Brain microvascular endothelial cell (primary cell): ENCODE measurements around the gene CCDC14.
"Not testable (repeated sequence)": the region's sequence is repeated elsewhere in the genome, so short reads cannot be mapped to it uniquely, and the experiment has no call there.

Experiments used
- DNase-seq: peaks from one replicate; pipeline ENCODE4 v3.0.0-alpha.2; 2020
- H3K27ac ChIP-seq: fragments of 250-450 bp; sonication (Bioruptor Pico); 2 replicates; pipeline ENCODE4 v1.5.1; 2020; ENCODE audit warnings: mild to moderate bottlenecking, moderate library complexity
- H3K27me3 ChIP-seq: fragments of 250-450 bp; sonication (Bioruptor Pico); replicated peaks from 2 replicates; pipeline ENCODE4 v1.5.1; 2020; ENCODE audit warnings: mild to moderate bottlenecking
- H3K36me3 ChIP-seq: fragments of 250-450 bp; sonication (Bioruptor Pico); replicated peaks from 2 replicates; pipeline ENCODE4 v1.5.1; 2020; ENCODE audit warnings: mild to moderate bottlenecking
- H3K4me3 ChIP-seq: 2 replicates; pipeline ENCODE4 v1.5.1; 2011; ENCODE audit warnings: low read depth, mild to moderate bottlenecking, control low read depth, low read length, moderate library complexity
- in situ Hi-C: cut with HindIII; loops from 2 replicates; pipeline ENCODE4 v1.10.0; 2017; ENCODE audit warnings: low sequenced_read_pairs, low pct_ligation_motif_present
- TF ChIP-seq, protein P1 (sequence below): IDR thresholded peaks from 2 replicates; pipeline ENCODE4 v1.5.1; 2011; ENCODE audit warnings: low read depth, mild to moderate bottlenecking, moderate library complexity, low read length, control low read depth, inconsistent platforms; ENCODE audit errors: missing control alignments

CCDC14 gene

DNA sequence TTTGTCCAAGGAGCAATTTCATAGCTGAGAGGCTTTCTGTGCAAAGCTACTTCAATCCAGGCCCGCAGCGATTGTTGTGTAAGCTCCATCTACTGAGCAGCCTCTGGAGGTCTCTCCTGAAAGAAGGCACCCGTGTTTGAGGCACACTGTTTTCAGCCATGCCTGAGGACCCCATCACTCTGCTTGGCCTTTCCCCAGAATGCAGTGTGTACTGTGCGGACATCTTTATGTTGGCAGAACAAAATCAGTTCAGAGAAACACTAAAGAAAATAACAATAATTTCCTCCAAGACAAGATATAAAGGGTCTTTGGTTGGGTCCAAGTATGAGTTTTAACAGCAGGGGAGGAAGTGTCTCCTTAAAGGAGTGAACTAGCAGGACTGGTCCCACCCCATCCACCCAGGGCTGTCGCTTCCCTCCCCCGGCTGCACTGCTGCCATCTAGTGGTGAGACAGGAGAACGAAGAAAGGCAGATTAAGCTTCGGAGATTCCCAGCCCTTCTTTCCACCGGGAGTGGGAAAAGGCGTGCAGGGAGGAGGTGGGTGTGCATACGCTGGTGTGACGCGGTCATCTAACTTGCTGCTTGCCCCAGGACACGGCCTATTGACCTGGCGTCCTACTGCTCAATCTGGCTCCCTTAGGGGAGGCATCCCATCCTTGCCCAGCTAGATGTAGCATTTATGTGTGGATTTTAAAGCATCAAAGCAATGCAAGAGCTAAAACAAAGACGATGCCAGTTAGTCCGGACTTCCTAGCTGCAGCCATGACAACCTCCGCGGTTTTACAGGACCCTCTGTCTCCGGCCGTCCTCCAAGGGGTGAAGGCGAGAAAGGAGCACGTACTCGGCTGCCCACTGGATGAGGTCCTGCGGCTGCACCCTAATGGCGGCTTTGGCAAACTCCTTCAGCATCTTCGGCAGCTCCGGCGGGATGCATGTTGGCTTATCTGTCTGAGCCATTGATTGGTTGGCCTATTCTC lies 18.8 kb upstream of the CCDC14 start:
- H3K27ac ChIP-seq, H3K36me3 ChIP-seq, in situ Hi-C loops, H3K27me3 ChIP-seq: not testable (repeated sequence)
- TF ChIP-seq, protein P1, sequence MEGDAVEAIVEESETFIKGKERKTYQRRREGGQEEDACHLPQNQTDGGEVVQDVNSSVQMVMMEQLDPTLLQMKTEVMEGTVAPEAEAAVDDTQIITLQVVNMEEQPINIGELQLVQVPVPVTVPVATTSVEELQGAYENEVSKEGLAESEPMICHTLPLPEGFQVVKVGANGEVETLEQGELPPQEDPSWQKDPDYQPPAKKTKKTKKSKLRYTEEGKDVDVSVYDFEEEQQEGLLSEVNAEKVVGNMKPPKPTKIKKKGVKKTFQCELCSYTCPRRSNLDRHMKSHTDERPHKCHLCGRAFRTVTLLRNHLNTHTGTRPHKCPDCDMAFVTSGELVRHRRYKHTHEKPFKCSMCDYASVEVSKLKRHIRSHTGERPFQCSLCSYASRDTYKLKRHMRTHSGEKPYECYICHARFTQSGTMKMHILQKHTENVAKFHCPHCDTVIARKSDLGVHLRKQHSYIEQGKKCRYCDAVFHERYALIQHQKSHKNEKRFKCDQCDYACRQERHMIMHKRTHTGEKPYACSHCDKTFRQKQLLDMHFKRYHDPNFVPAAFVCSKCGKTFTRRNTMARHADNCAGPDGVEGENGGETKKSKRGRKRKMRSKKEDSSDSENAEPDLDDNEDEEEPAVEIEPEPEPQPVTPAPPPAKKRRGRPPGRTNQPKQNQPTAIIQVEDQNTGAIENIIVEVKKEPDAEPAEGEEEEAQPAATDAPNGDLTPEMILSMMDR, result peak; percentile 69
- peak overlapping the region; percentile 56 for H3K4me3 ChIP-seq
- DNase-seq, result peak; percentile 22

DNA sequence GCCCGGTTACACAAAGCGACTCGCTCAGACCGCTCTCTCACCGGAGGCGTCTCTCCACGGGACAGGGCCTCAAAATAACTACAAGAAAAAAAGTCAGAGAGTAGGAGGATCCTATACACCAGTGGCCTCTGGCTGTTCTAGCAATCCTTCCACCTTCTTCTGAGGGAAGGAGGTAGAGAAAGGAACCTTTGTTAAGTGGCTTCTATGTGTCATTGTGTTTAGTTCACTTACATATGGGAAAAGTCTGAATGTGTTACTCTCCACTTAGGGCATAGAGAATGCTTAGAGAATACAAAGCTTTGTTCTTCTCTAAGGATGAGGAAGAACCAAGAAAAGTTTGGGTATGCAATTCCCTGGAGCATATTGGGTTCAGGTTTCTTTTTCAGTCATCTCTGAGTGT lies 15.9 kb upstream of the CCDC14 start:
- H3K36me3 ChIP-seq, H3K4me3 ChIP-seq, H3K27ac ChIP-seq, in situ Hi-C loops, H3K27me3 ChIP-seq, DNase-seq: not testable (repeated sequence)

DNA sequence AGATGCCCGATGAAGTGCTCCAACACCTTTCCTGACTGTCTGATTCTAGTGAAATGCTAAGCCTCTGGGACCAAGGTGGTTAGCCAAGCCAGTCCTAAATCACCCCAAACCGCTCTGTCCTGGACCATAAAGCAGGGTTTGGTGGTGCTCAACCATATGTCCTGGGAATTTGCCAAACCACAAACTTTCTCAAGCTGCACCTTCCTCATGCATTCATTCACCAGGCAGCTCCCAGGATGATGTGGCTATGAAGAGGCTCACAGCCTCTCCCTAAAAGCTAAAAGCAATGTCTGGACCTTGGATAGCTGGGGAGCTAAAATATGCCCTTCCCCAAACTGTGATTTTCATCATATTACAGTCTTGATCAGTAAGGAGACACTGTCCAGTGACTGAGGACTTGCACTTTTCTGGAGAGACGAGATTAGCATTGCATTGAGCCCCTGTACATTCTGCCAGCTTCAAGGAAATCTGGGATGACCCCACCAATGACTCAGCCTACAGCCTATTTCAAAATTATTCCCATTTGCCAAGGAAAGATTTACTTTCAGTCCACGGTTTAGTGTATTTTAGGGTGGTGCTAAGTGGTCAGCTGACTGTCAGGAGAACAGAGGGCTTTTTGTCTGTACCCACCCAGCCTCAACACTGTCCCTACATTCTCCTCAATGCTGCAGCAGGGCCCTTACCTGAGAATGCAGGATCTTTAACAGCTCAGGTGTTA lies 15.3 kb upstream of the CCDC14 start:
- H3K36me3 ChIP-seq, H3K4me3 ChIP-seq, H3K27me3 ChIP-seq, DNase-seq, in situ Hi-C loops, H3K27ac ChIP-seq: not testable (repeated sequence)

DNA sequence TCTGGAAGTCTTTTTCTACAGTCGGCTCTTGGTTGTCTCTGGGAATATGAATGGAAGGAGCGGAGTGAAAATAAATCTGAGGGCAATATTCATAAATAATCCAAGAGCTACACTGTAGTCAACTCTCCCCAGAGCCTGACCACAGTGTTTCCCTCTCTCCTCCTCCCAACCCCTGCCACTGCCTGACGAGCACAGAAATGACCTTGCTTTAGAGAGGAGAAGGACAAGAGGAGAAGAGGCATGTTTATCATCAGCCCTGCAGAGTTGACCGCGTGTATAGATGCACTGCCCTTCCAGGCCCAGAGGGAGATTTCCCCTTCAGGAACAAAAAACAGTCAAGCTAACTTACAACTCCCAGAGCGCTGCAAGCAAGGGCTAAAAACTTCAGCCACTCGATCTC lies 14.0 kb upstream of the CCDC14 start:
- H3K27me3 ChIP-seq, in situ Hi-C loops, H3K27ac ChIP-seq, H3K4me3 ChIP-seq, H3K36me3 ChIP-seq, DNase-seq: not testable (repeated sequence)

DNA sequence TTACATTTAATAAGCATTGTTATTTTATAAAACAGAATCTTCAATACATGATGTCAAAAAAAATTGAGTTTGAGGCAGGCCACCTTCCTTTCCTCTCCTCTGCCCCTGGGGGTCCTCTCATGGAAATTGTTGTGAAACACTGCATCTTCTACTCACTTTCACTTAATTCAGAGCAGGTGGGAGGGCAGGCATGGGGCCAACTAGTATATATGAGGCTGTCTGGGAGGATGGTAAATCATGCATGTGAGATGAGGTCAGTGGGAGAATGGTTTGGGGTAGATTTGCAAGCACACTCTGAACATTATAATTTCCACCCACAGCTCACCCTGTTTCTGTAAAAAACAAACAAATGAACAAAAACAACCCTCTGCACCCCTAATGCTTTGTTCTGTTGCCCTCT lies 10.4 kb upstream of the CCDC14 start:
- DNase-seq, result no peak
- TF ChIP-seq, protein P1, result no peak
- no peaks in the 10 kb centered on the region for H3K27me3 ChIP-seq
- H3K36me3 ChIP-seq, result no peaks in the 10 kb centered on the region
- in situ Hi-C loops, result no loop called here
- H3K4me3 ChIP-seq, result no peak overlapping the region
- H3K27ac ChIP-seq, result no peak overlapping the region

DNA sequence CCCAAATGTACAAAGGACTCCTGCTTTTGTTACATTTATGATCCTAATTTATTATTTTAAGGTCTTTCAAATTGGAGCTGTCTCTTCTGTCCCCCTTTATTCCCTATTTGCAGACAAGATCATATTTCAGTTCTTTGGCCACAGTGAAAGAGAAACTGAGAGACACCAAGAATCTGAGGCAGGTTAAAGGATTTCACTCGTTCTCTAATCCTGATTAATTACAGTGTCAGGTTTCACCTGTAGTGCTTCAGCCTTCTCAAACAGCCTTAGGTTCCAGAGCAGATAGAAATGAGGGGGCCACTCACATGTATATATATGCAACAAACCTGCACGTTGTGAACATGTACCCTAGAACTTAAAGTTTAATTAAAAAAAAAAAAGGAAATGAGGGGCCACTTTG lies 6.2 kb upstream of the CCDC14 start:
- H3K4me3 ChIP-seq, H3K27ac ChIP-seq, in situ Hi-C loops: not testable (repeated sequence)

DNA sequence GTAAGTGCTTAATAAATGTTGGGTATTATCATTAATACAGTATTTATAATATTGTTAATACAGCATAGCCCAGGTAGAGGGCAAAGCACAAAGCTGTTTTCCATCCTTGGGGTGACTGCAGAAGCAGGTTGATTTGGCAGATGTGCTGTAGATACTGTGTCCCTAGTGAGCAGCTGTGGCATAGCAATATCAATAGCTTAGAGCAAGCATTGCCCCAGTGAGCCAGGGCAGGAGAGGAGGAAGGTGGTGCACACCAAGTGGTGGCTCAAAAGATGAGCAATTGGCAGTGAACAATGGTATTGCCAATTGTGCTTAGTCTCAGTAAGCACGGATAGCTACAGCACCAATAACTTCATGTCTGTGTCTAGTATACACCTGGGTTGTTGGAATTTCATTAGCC lies 5.8 kb upstream of the CCDC14 start:
- H3K27ac ChIP-seq, H3K36me3 ChIP-seq, in situ Hi-C loops, H3K4me3 ChIP-seq, H3K27me3 ChIP-seq, DNase-seq: not testable (repeated sequence)

More for the DNA sequence above, 6.2 kb upstream of the CCDC14 start:
- H3K36me3 ChIP-seq, DNase-seq, H3K27me3 ChIP-seq: not testable (repeated sequence)

DNA sequence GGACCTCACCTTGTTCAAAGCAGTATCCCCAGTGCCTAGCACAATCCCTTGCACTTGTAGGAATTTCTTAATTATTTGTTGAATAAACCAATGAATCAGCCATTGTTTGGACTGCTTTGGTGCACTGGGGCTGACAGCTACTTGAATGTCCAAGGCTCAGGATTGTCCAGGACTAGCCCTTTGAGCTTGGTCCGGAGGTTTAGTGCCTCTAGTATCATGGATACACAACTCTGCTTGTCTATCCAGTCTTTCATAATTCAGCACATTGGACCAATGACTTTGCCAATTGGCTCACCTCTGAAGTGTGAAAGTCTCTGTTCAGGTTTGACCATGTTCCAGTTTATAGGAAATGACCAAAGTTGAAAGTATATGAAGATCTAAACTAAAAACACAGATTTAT lies 3.8 kb upstream of the CCDC14 start:
- H3K27me3 ChIP-seq, H3K36me3 ChIP-seq, DNase-seq, H3K27ac ChIP-seq, in situ Hi-C loops, H3K4me3 ChIP-seq: not testable (repeated sequence)
